CD4-positive, alpha-beta T cell treated with Interleukin-15 for 4 hours (primary cell): ENCODE results near the gene ARFRP1.
A peak's percentile ranks its signal among the peaks of the same experiment; 100 is the strongest.

Source experiments
- DNase-seq: peaks from one replicate; pipeline ENCODE4 v3.0.0-alpha.2; 2020; ENCODE audit warnings: low spot score

Gene ARFRP1

DNA sequence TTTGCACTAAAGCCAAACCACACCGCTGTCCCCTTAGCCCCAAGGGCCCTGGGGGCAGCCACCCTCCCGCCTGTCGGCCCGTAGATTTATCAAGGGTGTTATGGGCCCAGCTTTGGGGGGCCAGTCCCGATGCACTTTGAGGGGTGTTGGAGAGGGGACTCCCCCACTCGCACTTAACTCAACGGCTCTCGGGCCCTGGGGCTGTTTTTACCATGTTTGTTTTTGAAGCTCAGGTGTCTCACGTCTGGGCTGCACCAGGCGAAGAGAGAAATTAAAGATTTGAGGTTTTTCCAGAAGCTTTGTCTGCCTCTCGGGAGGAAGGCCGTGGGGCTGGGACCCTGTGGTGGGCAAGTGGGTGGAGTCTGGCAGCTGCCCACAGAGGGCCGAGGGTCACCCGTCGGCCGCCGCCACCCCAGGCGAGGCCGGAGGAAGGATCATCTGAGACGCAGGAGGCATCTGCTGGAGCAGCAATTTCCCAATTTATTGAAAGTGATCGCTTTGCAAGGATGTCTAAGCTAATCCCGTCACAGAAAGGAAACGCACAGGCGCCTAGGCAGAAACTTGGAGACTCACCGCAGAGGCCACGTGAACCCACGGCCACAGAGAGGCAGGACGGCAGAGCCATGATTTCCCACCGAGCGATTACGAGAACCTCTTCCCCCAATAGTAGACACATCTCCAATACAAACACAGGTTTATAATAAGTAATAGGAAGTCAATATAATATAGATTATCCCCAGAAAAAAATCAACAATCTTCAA, 35.6 kb upstream of the ARFRP1 start:
- DNase-seq = no peak

DNA sequence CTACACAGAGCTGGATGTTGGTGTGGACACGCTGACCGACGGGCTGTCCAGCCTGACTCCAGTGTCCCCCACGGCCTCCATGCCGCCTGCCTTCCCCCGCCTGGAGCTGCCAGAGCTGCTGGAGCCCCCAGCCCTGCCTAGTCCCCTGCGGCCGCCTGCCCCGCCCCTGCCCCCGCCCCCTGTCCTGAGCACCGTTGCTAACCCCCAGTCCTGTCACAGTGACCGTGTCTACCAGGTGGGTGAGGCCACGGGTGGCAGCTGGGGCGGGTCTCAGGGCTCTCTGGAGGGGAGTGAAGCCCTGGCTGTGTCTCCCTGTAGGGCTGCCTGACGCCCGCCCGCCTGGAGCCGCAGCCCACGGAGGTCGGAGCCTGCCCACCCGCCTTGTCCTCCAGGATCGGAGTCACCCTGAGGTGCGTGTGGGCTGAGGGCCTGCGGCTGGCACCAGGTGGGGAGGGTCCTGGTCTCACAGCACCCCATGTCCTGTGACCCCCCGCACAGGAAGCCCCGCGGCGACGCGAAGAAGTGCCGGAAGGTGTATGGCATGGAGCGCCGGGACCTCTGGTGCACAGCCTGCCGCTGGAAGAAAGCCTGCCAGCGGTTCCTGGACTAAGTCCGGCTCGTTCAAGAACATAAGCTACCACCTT, 34.7 kb upstream of the ARFRP1 start:
- DNase-seq = no peak

DNA sequence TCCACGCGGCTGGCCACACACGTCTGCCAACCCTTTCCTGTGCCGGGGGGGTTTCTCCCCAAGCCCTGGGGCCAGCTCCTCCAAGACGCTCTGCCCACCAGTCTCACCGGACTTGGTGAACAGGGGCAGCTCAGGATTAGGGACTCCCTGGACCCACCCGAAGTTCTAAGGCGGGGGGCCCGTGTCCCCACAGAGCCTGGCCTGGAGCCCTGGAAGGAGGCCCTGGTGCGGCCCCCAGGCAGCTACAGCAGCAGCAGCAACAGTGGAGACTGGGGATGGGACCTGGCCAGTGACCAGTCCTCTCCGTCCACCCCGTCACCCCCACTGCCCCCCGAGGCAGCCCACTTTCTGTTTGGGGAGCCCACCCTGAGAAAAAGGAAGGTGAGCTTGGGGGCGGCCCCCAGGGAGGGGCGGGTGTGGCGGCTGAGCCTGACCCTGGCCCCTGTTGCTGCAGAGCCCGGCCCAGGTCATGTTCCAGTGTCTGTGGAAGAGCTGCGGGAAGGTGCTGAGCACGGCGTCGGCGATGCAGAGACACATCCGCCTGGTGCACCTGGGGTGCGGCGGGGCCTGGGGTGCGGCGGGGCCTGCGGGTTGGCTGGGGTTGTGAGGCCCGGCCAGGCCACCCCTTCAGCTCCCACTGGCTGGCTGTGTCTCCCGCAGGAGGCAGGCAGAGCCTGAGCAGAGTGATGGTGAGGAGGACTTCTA, 34.1 kb upstream of the ARFRP1 start:
- no peak for DNase-seq

DNA sequence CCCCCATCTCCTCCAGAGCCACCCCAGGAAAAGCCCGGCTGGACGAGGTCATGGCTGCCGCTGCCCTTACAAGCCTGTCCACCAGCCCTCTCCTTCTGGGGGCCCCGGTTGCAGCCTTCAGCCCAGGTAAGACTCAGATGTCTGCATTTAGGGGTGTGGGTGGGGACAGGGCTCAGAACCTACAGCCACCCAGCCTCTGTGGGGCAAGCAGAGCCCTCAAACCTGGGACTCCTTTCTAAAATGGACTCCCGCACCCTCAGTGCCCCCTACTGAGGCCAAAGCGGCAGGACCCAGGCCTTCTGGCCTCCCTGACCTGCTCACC, 33.5 kb upstream of the ARFRP1 start:
- no peak for DNase-seq

DNA sequence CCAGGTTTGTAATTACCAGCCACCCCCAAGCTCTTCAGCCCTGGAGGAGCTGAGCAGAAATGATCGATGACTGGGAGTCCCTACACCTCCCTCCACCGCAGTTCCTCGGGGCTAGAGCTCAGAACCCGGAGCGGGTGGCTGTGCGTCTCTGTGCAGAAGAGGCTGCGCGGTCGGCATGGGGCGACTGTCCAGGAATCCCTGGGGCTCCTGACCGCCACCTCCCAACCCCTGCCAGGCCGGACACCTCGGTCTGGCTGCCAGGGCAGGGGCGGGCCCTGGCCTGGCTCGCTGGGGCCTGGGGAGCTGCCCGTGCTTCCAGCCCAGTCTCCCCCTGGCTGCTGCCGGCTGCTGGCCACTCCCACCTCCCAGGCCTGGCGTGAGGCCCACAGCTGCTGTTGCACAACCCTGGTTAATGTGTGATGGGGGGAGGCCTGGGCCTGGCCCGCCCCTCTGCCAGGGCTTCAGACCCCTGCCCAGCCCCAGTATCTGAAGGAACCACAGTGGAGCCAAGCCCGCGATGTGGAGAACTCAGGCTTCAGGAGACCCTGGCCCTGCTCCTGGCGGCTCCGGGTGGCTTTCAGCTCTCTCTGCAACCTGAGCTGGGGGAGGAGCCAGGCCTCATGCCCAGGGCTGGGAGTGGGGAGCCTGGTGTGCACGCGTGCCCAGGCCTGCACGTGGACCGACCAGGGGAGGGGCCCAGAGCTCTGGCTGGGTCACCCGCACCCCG, 33.0 kb upstream of the ARFRP1 start:
- DNase-seq = peak; percentile 35

DNA sequence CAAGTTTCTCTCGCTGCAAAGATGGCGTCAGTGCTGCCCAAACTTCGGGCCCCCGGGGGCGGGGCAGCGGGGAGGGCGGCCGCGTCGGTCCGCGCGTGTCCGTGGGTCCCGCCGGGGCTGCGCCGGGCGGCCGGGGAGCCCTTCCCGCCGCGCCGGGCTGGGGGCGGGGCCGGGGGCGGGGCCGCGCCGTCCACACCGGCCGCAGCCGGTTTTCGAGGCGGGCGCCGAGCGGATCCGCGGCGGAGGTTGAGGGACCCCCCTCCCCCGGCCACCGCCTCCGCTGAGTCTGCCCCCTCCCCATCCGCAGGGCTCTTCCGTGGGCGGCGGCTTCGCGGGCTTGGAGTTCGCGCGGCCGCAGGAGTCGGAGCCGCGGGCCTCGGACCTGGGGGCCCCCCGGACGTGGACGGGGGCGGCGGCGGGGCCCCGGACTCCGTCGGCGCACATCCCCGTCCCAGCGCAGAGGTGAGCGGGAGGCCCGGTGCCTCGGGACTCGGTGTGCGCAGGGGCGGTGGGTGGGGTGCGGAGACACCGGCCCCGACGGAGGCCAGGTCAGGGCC, 32.4 kb upstream of the ARFRP1 start:
- peak; percentile 55 for DNase-seq

DNA sequence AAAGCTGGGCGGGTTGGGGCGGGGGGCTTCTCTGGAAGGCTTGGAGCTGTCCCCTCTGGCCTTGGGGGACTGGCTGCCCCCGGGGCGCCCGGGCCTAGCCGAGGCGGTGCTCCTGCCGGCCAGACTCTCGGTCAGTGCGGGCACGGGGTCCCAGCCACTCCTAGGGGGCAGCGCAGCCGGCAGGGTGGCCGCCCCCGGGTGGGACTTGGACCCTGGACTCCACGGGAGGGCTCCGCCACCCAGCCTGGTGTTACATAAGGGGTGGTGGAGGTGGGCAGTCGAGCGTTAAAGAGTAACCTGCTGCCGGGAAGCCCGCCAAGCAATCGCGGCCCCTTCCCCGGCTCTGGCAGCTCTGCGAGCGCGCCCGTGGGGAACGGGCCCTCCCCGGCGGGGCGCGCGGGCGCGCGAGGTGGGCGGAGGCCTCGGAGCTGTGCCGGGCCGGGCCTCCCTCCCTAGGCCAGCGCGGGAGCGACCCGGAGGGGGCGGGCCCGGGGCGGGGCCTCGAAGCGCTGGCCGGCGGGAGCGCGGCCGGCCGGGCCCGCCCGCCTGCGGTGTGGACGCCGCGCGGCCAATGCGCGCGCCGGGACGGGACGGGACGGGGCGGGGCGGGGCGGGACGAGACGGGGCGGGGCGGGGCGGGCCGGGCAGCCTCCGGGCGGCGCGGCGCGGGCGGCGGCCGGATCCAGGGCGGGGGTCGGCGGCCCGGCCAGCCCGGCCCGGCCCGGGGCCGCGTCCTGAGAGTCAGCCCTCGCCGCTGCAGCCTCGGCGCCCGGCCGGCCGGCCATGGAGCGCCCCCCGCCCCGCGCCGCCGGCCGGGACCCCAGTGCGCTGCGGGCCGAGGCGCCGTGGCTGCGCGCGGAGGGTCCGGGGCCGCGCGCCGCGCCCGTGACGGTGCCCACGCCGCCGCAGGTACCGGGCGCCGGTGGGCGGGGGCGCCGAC, 31.6 kb upstream of the ARFRP1 start, which contains the start of gene SLC2A4RG:
Gene SLC2A4RG, plus strand, starts transcription at position 647 of the 940 bp plus-strand sequence. Its CDS starts 137 bp downstream, at position 784.
- DNase-seq = peak; percentile 72

DNA sequence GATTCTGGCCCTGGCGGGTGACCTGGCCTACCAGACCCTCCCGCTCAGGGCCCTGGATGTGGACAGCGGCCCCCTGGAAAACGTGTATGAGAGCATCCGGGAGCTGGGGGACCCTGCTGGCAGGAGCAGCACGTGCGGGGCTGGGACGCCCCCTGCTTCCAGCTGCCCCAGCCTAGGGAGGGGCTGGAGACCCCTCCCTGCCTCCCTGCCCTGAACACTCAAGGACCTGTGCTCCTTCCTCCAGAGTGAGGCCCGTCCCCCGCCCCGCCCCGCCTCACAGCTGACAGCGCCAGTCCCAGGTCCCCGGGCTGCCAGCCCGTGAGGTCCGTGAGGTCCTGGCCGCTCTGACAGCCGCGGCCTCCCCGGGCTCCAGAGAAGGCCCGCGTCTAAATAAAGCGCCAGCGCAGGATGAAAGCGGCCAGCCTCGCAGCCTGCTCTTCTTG, 30.9 kb upstream of the ARFRP1 start:
- no peak for DNase-seq

DNA sequence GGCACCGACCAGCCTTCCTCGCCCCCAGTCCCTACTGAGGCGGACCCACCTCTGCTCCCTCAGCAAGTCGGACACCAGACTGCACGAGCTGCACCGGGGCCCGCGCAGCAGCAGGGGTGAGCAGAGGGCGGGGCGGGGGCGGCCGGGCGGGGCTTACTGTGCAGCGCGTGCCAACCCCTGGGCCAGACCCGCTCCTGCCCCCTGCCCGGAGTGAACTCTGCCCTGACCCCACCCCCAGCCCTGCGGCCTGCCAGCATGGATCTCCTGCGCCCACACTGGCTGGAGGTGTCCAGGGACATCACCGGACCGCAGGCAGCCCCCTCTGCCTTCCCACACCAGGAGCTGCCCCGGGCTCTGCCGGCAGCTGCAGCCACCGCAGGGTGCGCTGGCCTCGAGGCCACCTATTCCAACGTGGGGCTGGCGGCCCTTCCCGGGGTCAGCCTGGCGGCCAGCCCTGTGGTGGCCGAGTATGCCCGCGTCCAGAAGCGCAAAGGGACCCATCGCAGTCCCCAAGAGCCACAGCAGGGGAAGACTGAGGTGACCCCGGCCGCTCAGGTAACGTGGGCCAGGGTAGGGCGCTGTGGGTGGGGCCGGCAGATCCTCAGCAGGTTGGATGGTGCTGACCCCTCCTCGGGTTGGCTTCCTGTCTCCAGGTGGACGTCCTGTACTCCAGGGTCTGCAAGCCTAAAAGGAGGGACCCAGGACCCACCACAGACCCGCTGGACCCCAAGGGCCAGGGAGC, 30.3 kb upstream of the ARFRP1 start:
- no peak for DNase-seq

DNA sequence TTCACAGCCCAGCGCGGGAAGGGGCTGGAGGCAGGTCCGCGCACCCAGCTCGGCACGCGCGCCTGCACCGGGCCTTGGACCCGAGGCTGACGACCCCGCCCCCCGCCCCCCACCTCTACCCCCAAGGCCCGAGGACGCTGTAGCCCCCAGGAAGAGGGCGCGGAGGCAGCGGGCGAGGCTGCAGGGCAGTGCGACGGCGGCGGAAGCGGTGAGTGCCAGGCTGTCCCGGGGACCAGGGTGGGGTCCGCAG, 29.8 kb upstream of the ARFRP1 start:
- no peak for DNase-seq

DNA sequence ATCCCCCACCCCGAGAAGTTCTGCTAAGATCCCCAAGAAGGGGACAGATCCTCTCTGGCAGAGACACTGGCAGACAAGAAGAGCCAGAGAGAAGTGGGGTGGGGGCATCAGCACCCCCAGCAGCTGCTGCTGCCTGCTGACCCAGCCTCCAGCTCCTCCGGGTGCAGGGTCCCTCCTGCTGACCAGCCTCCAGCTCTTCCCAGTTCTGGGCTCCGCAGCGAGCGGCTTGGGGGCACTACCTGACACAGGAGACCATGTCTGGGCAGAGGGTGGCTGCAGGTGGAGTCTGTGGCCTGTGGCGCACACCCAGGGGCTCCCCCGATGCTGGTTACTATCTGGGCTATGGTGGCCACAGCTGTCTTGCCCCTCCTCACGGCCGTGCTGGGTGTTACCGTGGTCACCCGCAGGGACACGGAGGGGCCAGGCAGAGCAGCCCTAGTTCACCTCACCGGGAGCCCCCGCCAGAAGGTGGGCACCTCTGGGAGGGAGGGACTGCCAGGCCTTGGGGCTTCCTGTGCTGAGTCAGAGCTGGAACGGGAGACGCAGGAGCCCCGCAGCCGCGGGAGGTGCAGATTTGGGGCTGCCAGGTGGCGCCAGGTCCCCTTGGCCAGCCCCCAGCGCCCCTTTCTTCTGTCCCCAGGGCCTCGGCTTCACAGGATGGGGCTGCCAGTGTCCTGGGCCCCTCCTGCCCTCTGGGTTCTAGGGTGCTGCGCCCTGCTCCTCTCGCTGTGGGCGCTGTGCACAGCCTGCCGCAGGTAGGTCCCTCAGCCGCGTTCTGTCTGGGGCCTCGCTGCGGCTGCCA, 29.3 kb upstream of the ARFRP1 start:
- DNase-seq = peak; percentile 58

DNA sequence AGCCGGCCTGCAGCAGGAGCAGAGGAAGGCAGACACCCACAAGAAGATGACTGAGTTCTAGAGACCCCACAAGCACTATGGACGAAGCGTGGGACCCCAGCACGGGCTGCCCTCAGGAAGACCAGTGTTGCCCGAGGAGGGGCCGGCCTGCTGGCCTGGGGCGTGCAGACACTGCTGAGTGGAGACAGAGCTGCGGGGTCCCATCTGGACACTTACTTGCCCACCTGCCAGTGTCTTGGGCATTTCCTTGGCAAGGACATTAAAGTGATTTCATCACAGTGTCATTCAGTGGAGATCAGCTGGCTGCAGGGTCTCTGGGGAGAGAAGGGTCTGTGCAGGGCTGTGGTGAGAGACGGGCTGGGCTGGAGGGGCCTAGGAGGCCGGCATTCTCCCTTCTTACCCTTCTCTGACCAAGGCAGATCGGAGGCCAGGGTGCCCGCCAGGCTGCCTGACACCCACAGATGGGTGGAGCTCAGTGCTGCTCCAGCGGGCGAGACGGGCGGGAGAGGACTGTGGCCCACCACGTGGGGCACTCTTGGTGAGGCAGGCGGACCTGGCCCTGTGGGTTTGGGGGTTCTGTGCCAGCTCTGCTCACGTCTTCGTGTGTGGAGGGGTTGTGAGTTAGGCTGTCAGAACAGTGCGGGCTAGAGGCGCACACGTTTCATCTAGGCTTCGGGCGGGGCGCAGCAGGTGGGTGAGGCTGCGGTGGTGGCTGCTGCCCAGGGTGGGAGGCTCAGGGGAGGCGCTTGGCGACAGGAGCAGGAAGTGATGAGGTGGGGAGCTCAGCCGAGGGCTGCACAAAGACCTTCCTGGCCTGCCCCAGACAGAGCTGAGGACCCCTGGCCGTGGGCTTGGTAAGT, 28.3 kb upstream of the ARFRP1 start, which contains the start of gene LIME1:
Gene LIME1, plus strand, starts transcription at position 806 of the 860 bp plus-strand sequence. CDS start 886 bp downstream, outside the sequence.
- peak; percentile 83 for DNase-seq

DNA sequence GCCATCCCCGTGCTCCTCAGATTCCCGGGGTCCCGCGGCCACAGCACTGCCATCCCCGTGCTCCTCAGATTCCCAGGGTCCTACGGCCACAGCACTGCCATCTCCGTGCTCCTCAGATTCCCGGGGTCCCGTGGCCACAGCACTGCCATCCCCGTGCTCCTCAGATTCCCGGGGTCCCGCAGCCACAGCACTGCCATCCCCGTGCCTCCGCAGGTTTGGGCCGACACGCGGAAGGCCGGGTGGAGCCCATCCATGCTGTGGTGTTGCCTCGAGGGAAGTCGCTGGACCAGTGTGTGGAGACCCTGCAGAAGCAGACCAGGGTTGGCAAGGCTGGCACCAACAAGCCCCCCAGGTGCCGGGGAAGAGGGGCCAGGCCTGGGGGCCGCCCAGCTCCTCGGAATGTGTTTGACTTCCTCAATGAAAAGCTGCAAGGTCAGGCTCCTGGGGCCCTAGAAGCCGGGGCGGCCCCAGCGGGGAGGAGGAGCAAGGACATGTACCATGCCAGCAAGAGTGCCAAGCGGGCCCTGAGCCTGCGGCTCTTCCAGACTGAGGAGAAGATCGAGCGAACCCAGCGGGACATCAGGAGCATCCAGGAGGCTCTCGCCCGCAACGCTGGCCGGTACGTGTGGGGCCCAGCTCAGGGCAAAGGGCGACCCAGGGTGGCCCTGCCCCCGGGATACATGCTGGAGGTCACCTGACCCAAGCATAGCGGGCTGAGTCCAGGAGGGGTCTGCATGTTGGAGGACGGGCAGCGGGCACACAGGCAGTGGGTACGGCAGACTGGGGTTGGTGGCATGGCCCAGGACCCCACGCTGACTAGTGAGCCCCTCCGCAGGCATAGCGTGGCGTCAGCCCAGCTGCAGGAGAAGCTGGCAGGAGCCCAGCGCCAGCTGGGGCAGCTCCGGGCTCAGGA, 27.4 kb upstream of the ARFRP1 start:
- no peak for DNase-seq

DNA sequence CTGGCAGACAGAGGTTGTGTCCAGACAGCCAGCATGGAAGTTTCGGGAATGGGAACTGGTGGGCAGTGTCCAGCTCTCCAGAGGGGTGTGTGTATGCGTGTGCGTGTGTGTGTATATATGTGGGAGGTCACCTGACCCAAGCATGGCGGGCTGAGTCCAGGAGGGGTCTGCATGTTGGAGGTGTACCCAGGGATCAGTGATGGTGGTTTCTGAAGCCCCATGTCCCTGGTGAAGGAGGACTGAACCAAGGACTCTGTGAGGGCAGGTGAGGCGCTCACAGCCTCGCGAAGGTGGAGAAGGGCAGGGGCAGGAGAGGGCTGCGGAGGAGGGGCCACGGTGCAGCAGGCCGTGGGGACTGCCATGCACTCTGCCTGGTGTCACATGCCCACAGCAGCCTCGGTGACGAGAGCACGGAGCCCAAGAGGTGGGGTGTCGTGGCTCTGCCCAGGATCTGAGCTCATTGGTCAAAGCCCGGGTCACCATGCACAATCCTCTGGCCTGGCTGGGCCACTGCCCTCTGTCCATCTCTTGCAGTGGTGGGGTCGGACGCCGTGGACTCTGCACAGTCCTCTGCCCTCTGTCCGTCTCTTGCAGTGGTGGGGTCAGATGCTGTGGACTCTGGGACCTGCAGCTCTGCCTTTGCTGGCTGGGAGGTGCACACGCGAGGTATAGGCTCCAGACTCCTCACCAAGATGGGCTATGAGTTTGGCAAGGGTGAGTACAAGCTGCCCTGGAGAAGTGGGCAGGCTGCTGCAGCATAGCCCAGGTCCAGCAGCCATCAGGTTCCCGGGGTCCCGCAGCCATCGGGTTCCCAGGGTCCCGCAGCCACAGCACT, 26.6 kb upstream of the ARFRP1 start:
- no peak for DNase-seq

DNA sequence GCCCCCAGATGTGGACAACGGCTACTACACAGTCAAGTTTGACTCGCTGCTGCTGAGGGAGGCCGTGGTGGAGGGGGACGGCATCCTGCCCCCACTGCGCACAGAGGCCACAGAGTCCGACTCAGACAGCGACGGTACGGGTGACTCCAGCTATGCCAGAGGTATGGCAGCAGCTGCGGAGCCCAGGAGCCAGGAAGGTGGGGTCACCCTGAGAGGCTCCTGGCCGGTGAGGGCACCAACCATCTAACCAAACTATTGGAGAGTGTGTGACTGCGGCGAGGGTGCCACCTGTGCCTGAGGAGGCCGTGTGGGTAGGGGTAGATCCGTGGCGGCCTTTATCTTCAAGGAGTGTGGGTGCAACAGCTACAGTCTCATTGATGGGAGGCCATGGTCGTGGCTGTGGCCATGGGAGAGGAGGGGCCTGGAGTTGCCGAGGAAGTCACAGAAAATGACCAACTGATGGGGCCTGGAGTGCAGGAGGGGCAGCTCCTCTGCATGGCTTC, 25.9 kb upstream of the ARFRP1 start:
- DNase-seq = no peak

DNA sequence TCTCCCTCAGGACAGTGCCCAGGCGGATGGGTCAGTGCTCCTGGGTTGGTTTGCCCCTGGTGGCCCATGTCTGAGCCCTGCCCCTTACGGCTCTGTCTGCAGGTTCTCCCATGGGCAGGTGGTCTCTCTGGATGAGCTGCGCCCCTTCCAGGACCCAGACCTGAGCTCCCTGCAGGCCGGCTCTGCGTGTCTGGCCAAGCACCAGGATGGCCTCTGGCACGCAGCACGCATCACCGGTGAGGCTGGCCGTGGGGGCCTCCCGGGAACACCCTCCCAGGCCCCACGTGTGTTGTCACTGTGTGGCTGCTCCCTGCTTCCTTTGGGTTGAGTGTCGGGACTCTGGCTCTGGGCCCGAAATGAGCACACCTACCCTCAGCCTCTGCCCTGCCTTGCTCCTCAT, 25.3 kb upstream of the ARFRP1 start:
- DNase-seq = no peak
